BLaER1 treated with 17β-estradiol and CSF1 and Interleukin-3, amounts not matched to agents 10 nM and 100 nM (cell line): ENCODE measurements around the gene KIF16B.
"Not testable (repeated sequence)": the region's sequence is repeated elsewhere in the genome, so short reads cannot be mapped to it uniquely, and the experiment has no call there.

Experiments used
- H3K27ac ChIP-seq, 11 experiments: shearing (Covaris generic); formaldehyde crosslinking; 2 replicates each; pipeline ENCODE4 v1.8.1; 2022
- H3K27me3 ChIP-seq, 11 experiments: shearing (Covaris generic); formaldehyde crosslinking; 2 replicates each; pipeline ENCODE4 v1.8.1; 2022
- H3K36me3 ChIP-seq, 11 experiments: shearing (Covaris generic); formaldehyde crosslinking; 2 replicates each; pipeline ENCODE4 v1.8.1; 2022
- H3K4me1 ChIP-seq, 10 experiments: shearing (Covaris generic); formaldehyde crosslinking; 2 replicates each; pipeline ENCODE4 v1.8.1; 2022
- H3K4me2 ChIP-seq, 11 experiments: shearing (Covaris generic); formaldehyde crosslinking; 2 replicates each; pipeline ENCODE4 v1.8.1; 2022
- H3K4me3 ChIP-seq, 10 experiments: shearing (Covaris generic); formaldehyde crosslinking; 2 replicates each; pipeline ENCODE4 v1.8.1; 2022
- H3K9ac ChIP-seq, 11 experiments: shearing (Covaris generic); formaldehyde crosslinking; 2 replicates each; pipeline ENCODE4 v1.8.1; 2022
- H3K9me3 ChIP-seq, 11 experiments: shearing (Covaris generic); formaldehyde crosslinking; replicated peaks in 1 of 11; 2 replicates each; pipeline ENCODE4 v1.8.1; 2022
- H4K20me1 ChIP-seq, 11 experiments: shearing (Covaris generic); formaldehyde crosslinking; 2 replicates each; pipeline ENCODE4 v1.8.1; 2022
- Cebpa-rat ChIP-seq, 11 experiments: shearing (Covaris generic); IDR thresholded peaks; 2 replicates each; pipeline ENCODE4 v1.8.1; 2022

The KIF16B gene

GRCh38 chr20:16267526-16267925 lies 305.7 kb downstream of the KIF16B start:
- no peak overlapping the region for H3K4me2 ChIP-seq
- no peaks in the 10 kb centered on the region for H4K20me1 ChIP-seq
- peaks cover 19 to 75% (median 52%) of the 10 kb centered on the region in 11 experiments for H3K36me3 ChIP-seq
- no peak overlapping the region for H3K27ac ChIP-seq
- peaks cover 34 to 55% (median 44%) of the 10 kb centered on the region in 11 experiments for H3K9me3 ChIP-seq
- H3K4me3 ChIP-seq, result no peak overlapping the region; a peak in 1 of 20 replicates
- no peak overlapping the region for H3K9ac ChIP-seq
- no peak for TF ChIP-seq Cebpa-rat (IDR thresholded peaks at IDR 0.05)
- no peaks in the 10 kb centered on the region for H3K27me3 ChIP-seq
- peaks cover 4 to 14% (median 9%) of the 10 kb centered on the region in 10 experiments; a peak in 13 of 20 replicates for H3K4me1 ChIP-seq

- no peak overlapping the region for H3K27ac ChIP-seq
- H3K9me3 ChIP-seq, result peaks cover 34 to 57% (median 44%) of the 10 kb centered on the region in 11 experiments
- no peak overlapping the region for H3K4me3 ChIP-seq
- H3K4me2 ChIP-seq, result no peak overlapping the region
- H4K20me1 ChIP-seq, result no peaks in the 10 kb centered on the region
- H3K9ac ChIP-seq, result no peak overlapping the region
- peaks cover 4 to 15% (median 9%) of the 10 kb centered on the region in 10 experiments; a peak in 13 of 20 replicates for H3K4me1 ChIP-seq
- H3K27me3 ChIP-seq, result no peaks in the 10 kb centered on the region
- H3K36me3 ChIP-seq, result peaks cover 14 to 53% (median 37%) of the 10 kb centered on the region in 11 experiments; a peak in 21 of 22 replicates
- no peak for TF ChIP-seq Cebpa-rat (IDR thresholded peaks at IDR 0.05)
Measured at GRCh38 chr20:16265334-16265733, 307.9 kb downstream of the KIF16B start.

GRCh38 chr20:16263582-16263981 lies 309.7 kb downstream of the KIF16B start:
- Histone ChIP-seq H3K27me3 (no peaks in the 10 kb centered on the region), H3K9ac (no peak overlapping the region), H3K4me3 (no peak overlapping the region), H3K36me3 (peaks cover 10 to 36% (median 31%) of the 10 kb centered on the region in 11 experiments; a peak in 21 of 22 replicates), H4K20me1 (no peaks in the 10 kb centered on the region), H3K27ac (no peak overlapping the region), H3K4me1 (peaks cover 3 to 15% (median 8%) of the 10 kb centered on the region in 10 experiments; a peak in 13 of 20 replicates), H3K9me3 (peaks cover 34 to 51% (median 43%) of the 10 kb centered on the region in 11 experiments), H3K4me2 (peak overlapping the region in 7 of 11 experiments; percentile 2 to 55 (median 36); a peak in 8 of 22 replicates)
- no peak for TF ChIP-seq Cebpa-rat (IDR thresholded peaks at IDR 0.05)

GRCh38 chr20:16262594-16262993 lies 310.7 kb downstream of the KIF16B start:
- Histone ChIP-seq H3K27me3 (no peaks in the 10 kb centered on the region), H3K4me3 (no peak overlapping the region), H3K36me3 (peaks cover 6 to 27% (median 24%) of the 10 kb centered on the region in 11 experiments; a peak in 20 of 22 replicates), H3K9me3 (peaks cover 27 to 41% (median 35%) of the 10 kb centered on the region in 11 experiments), H3K4me1 (peaks cover 0 to 15% (median 8%) of the 10 kb centered on the region in 10 experiments; a peak in 11 of 20 replicates), H3K4me2 (no peak overlapping the region), H3K27ac (no peak overlapping the region), H4K20me1 (no peaks in the 10 kb centered on the region), H3K9ac (no peak overlapping the region)
- no peak for TF ChIP-seq Cebpa-rat (IDR thresholded peaks at IDR 0.05)

GRCh38 chr20:16261733-16262273 lies 311.4 kb downstream of the KIF16B start:
- Histone ChIP-seq H3K9me3 (peaks cover 19 to 33% (median 27%) of the 10 kb centered on the region in 11 experiments), H3K4me1 (peaks cover 0 to 15% (median 8%) of the 10 kb centered on the region in 10 experiments; a peak in 11 of 20 replicates), H3K27me3 (no peaks in the 10 kb centered on the region), H3K27ac (no peak overlapping the region), H3K4me3 (no peak overlapping the region), H3K9ac (no peak overlapping the region), H3K4me2 (no peak overlapping the region), H3K36me3 (peaks cover 0 to 19% (median 16%) of the 10 kb centered on the region in 11 experiments; a peak in 15 of 22 replicates), H4K20me1 (no peaks in the 10 kb centered on the region)
- TF ChIP-seq Cebpa-rat (IDR thresholded peaks at IDR 0.05), result no peak

GRCh38 chr20:16260911-16261310 lies 312.3 kb downstream of the KIF16B start:
- no peak overlapping the region for H3K4me2 ChIP-seq
- H4K20me1 ChIP-seq, result no peaks in the 10 kb centered on the region
- no peak for TF ChIP-seq Cebpa-rat (IDR thresholded peaks at IDR 0.05)

GRCh38 chr20:16260133-16260532 lies 313.1 kb downstream of the KIF16B start:
- H3K9ac ChIP-seq, H3K27me3 ChIP-seq, H3K4me2 ChIP-seq, H3K27ac ChIP-seq, H3K36me3 ChIP-seq, H3K4me3 ChIP-seq, H4K20me1 ChIP-seq: not testable (repeated sequence)
- peaks cover 0 to 15% (median 8%) of the 10 kb centered on the region in 10 experiments; a peak in 11 of 20 replicates for H3K4me1 ChIP-seq
- H3K9me3 ChIP-seq, result peaks cover 3 to 17% (median 11%) of the 10 kb centered on the region in 11 experiments; a peak in 20 of 22 replicates

More at GRCh38 chr20:16260911-16261310, 312.3 kb downstream of the KIF16B start:
- H3K4me3 ChIP-seq, result no peak overlapping the region
- H3K27ac ChIP-seq, result no peak overlapping the region
- H3K27me3 ChIP-seq, result no peaks in the 10 kb centered on the region
- no peak overlapping the region for H3K9ac ChIP-seq
- H3K4me1 ChIP-seq, result peaks cover 0 to 15% (median 8%) of the 10 kb centered on the region in 10 experiments; a peak in 11 of 20 replicates
- peaks cover 10 to 24% (median 18%) of the 10 kb centered on the region in 11 experiments for H3K9me3 ChIP-seq
- peaks cover 0 to 10% (median 7%) of the 10 kb centered on the region in 11 experiments; a peak in 11 of 22 replicates for H3K36me3 ChIP-seq

GRCh38 chr20:16258766-16259165 lies 314.5 kb downstream of the KIF16B start:
- no peak for TF ChIP-seq Cebpa-rat (IDR thresholded peaks at IDR 0.05)
- H3K4me3 ChIP-seq, result no peak overlapping the region
- H3K36me3 ChIP-seq, result no peaks in the 10 kb centered on the region
- peaks cover 0 to 12% (median 4%) of the 10 kb centered on the region in 10 experiments; a peak in 11 of 20 replicates for H3K4me1 ChIP-seq
- H3K9me3 ChIP-seq, result peaks cover 0 to 10% (median 4%) of the 10 kb centered on the region in 11 experiments; a peak in 7 of 22 replicates
- H3K4me2 ChIP-seq, result no peak overlapping the region
- H3K27ac ChIP-seq, result no peak overlapping the region
- no peaks in the 10 kb centered on the region for H3K27me3 ChIP-seq
- no peaks in the 10 kb centered on the region for H4K20me1 ChIP-seq
- no peak overlapping the region for H3K9ac ChIP-seq

- Histone ChIP-seq H4K20me1 (no peaks in the 10 kb centered on the region), H3K4me2 (no peak overlapping the region), H3K27me3 (no peaks in the 10 kb centered on the region), H3K27ac (no peak overlapping the region), H3K9me3 (peaks cover 0 to 10% (median 4%) of the 10 kb centered on the region in 11 experiments; a peak in 7 of 22 replicates), H3K9ac (no peak overlapping the region), H3K4me1 (peaks cover 0 to 5% (median 0%) of the 10 kb centered on the region in 10 experiments; a peak in 1 of 20 replicates), H3K4me3 (no peak overlapping the region), H3K36me3 (no peaks in the 10 kb centered on the region)
- TF ChIP-seq Cebpa-rat (IDR thresholded peaks at IDR 0.05), result no peak
Measured at GRCh38 chr20:16257813-16258430, 315.3 kb downstream of the KIF16B start.
